A204.1 (cell line): ENCODE results near the gene ADARB1.

Source experiments
- FAIRE-seq: peaks from 2 replicates; lab custom pipeline; 2012; peaks lifted over from hg19 to GRCh38; lab: Jason Lieb, UNC

The ADARB1 gene

GRCh38 chr21:45228171-45228641 is 153.8 kb downstream of the ADARB1 start:
- no peak for FAIRE-seq

GRCh38 chr21:45228656-45229240 is 154.4 kb downstream of the ADARB1 start:
- FAIRE-seq, result no peak

DNA sequence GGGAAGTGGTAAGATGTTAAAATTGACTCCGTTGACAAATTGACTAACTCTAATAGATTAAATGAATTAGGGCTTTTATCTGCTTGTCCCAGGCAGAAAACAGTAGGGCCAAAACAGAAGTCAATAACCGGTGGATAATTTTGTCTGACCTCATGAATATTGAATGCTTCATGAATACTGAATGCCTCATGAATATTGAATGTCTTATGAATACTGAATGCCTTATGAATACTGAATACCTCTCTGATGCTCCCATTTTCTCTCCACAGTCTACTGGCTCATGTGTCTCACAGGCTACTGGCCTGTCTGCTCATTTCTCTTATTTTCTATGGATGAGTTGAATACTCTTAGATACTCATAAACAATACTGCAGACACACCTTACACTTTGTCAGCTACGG is 157.3 kb downstream of the ADARB1 start:
- no peak for FAIRE-seq

DNA sequence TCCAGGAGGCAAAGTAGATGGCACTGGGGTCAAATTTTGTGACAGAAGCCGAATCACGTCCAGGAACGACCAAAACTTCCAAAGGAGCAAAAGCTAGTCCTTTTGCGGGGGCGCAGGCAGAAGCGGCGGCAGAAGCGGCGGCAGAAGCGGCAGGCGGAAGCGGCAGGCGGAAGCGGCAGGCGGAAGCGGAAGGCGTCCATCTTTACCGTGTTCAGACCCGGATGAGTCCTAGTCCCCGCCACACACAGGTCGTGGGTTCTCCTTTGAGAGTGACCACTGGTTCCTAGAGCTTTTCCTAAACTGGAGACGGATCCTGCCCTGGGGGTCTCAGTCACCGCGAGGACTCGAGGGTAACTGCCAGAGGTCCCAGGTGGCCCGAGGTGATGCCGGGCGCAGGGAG is 159.7 kb downstream of the ADARB1 start:
- FAIRE-seq, result no peak

- FAIRE-seq, result no peak
These were observed 160.6 kb downstream of the ADARB1 start for GRCh38 chr21:45234965-45235364.

GRCh38 chr21:45235488-45235887 is 161.1 kb downstream of the ADARB1 start:
- FAIRE-seq, result no peak

DNA sequence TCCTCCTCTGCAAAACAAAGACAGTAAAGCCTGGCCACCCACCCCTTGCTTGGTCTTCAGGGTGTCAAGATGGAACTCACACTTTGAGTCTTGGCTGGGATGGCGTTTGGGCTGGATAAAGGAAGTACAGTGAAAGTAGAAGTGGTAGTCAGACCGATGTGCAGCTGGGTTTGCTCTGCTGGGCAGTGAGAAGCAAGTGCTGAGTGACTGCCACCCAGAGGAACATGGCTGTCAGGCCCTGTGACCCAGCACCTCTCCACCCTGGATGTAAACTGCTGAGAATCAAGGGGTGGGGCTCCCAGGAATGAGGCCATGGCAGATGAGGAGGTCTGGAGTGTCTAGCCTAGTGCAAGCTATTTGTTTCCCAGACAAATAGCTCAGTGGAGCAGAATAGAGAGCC is 162.1 kb downstream of the ADARB1 start:
- no peak for FAIRE-seq

- FAIRE-seq, result no peak
These were observed 163.0 kb downstream of the ADARB1 start for GRCh38 chr21:45237401-45237800.

DNA sequence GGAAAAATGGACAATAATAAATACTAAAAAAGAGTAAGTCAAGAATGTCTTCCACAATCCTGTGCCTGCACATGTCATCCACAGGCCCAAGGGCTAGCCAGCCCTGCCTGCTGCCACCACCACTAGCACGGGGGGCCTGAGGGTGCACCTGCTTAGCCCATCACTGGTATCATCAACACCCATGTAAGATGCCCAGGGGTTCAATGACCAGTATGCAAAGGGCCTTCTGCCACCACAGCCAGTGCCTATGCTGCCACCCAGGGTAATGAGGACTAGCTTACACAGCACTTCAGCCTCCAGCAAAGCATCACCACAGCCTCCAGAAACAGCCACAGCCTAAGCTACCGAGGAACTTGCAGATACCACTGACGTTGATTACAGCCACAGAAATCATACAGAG is 167.0 kb downstream of the ADARB1 start:
- FAIRE-seq, result no peak

DNA sequence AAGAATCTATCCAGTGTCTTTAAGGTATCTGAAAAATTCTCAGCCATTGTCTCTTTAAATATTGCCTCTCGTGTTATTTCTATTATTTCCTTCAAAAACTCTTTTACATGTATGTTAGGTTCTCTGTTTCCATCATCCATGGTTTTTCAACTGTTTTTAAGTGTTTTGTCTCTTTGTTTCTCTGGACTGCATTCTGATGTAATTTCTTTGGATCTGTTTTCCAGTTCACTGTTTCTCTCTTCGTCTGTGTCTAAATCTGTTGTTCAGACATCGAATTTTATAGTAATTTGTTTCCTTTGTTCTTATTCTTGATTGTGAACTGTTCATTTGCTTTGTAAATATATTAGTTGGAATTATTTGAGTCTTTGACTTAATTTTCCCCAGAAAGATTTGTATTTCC is 169.2 kb downstream of the ADARB1 start:
- no peak for FAIRE-seq

DNA sequence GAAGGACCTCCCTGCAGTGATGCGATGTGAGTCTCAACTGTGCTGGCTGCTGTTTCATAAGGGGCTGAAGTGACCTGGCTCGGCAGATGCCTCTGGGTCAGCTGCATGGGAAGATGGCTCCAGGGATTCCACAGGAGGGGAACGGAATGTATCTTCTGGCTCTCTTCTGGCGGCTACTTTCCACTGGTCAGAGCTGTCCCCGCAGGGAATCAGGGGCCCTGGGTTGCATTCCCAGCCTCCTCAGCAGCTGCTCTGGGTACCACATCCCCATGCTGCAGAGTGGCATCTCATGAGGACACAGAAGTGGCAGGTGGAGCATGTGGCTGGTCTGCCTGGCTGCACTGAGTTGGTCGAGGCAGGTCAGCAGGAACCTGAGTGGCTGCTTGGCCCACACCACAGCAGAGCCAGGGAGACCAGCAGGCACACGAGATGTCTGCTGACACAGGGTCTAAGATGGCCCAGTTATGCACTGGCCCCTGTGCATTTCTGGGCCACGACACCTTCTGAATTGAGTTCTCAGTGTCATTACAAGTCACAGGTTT is 170.5 kb downstream of the ADARB1 start:
- FAIRE-seq, result no peak

DNA sequence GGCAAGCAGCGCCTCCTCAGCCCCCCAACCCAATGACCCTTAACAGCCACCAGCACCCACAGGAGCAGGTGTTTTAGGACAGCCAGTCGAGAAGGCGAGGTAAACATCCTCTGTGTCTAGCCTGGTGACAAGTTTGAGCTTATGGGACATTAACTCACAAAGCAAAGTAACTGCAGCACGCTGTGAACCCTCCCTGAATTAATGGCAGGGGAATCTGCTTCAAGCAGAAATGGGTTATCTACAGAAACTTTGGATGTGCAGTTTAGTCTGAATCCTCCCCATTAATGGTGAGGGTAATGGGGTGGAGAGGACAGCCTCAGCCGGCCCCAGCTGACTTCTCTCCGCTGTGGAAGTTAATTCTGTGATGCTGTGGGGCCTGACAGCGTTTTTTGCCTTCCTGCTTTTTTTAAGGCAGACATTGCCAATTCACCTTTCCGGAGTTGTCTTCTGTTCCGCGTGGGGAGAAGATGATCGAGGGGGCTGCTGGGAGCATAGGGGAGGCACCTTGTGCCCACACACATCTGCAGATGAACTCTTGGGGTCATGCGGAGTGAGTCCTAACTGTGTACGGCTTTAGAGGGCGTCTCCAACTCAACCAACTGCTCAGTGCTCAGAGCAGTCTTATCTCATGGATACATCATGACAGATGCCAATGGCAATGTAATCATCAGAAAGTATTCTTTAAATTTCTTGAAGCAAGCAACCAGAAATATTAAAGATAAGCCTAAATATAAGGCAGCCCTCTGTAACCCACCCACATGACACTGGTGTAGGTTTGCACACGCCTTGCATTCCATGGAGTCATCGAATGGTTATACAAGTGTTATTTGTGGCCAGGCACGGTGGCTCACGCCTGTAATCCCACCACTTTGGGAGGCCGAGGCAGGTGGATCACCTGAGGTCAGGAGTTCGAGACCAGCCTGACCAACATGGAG is 172.3 kb downstream of the ADARB1 start:
- no peak for FAIRE-seq

DNA sequence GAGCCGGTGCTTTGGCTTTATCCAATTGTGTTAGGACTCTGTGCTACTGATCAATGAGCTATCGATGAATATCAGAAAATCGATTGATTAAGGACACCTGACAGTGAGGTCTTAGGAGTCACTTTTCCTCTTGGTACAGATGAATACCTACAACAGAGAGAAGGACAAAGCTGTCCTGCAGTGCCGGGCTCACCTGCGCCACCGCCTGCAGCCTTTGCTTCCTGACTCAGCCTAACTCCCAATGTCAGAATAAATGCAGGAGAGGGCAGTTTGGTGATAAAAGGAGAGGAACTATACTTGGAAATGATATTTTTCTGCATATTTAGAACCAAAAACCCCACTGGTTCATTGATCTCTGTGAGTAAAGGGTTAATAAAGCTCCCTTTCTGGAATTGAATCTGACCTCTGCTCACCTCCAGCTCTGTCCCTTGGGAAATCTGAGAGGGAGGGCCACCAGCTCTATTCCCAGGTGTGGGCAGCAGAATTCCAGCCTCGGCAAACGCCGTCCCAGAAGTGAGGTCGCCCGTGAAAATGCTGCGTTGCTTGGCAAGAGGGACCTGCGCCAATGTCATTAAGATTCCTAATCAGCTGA is 174.0 kb downstream of the ADARB1 start:
- no peak for FAIRE-seq

DNA sequence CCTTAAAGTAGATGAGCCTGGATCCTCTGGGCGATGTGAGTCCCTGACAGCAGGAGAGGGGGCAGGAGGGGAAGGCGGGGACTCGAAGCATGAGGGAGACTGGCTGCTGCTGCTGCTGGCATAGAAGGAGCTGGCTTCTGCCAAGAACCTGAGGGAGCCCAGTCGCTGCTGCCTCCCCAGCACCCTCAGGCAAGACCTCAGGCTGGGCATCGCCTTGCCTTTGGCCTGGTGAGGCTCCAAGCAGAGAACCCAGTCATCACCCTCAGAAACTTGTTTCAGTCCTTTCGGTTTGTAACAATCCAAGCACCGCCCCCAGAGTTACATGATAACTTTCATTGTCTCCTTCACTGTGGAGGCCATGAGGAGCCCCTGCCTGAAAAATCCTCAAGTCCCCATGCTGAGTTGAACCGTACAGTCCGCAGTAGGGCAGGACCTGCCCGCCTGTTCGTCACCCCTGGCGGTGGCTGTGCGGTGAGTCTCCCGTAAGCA is 174.6 kb downstream of the ADARB1 start:
- no peak for FAIRE-seq

DNA sequence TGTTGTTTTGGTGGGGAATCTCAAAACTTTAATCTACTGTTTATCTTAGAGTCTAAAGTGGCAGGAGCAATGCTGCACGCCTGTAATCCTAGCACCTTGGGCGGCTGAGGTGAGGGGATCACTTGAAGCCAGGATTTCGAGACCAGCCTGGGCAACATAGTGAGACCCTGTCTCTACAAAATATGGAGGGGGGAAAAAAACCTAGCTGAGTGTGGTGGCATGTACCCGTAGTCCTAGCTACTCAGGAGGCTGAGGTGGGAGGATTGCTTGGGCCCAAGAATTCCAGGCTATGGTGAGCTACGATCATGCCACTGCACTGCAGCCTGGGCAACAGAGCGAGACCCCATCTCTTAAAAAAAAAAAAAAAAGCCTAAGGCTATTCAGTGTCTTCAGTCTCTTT is 175.2 kb downstream of the ADARB1 start:
- no peak for FAIRE-seq

DNA sequence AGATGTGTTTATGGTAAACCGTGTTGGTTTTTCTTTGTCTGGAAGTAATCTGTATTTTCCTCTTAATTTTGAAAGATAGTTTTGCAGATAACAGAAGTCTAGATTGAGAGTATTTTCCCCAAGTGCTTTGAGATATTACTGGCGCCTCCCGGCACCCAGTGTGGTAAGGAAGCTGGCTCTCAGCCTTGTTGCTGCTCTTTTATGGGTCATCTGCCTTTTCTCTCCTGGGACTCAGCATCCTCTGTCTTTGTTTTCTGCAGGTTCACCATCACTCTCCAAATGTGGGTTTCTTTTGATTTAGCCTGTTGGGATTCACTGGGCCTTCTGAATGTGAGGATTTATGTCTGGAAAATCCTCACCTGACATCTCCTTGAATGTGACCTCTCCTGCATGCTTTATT is 175.9 kb downstream of the ADARB1 start:
- FAIRE-seq, result no peak

- FAIRE-seq, result no peak
These were observed 176.7 kb downstream of the ADARB1 start for GRCh38 chr21:45250914-45251634.

DNA sequence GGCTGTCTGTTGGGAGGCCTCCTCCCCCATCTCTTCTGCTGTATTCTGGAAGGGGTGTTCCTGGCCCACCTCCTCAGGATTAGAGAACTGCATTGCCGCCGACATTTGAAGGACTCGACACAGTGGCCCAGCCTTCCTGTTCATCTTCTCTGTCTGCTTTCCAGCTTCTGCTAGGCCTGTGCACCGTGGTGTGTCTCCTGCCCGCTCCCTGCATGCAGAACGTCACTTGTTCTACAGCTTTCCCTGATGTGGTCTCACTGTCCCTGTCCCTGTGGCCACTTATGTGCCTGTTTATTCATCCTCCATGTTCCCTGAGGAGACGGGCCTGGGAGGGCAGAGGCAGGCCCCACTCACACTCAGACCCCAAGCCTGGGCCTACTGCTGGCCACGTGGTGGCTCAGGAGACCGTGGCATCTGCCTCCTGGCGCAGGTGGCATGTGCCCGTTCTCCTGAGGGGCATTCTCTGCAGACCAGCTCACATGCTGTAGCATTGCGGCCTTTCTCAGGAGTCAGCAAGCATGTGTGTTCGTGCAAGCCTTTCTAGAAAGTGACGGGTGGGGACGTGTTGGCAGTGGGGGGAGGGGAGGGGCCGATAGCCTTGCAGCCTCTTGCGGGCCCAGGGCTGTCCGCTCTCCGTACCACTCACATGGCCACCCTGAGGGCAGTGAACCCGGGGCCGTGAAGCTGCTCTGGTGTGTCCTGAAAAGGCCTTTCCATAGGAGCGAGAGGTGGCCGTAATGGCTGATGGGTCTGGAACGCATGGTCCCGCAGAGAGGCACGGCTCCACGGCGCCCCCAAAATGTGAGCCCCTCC is 177.5 kb downstream of the ADARB1 start:
- FAIRE-seq, result no peak

- no peak for FAIRE-seq
These were observed 178.1 kb downstream of the ADARB1 start for GRCh38 chr21:45252448-45252925.

DNA sequence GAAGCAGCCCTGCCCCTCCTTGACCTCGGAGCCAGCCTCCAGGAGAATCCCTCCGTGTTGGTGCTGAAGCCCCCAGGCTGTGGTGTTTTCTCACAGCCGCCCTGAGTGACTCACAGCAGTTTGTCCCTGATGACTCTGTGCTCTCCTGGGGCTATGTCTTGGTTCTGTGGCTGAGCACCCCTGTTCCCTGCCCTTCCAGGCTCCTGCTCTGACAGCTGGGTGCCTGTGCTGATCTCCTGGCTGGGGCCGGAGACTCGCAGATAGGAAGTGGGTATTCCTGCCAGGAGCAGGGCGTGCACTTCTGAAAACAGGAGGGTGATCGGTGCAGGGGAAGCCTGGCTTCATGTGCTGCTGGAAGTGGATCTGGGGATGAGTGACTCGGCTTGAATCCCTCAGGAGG is 178.8 kb downstream of the ADARB1 start:
- no peak for FAIRE-seq
